Breast epithelium (tissue), 4 donors: ENCODE measurements around the gene PRDM5. TPM values are rescaled to one million over a fixed set of nuclear protein-coding genes. Genes with fewer than 3 reads are reported as not detected.

Experiments used
- DNase-seq, 2 donors: peaks; one replicate each; pipeline ENCODE4 v3.0.0-alpha.2; 2019; ENCODE audit warnings: low spot score in 2 of 2
- H3K27ac ChIP-seq, 2 donors: fragments of 200-600 bp; sonication (generic) in 1 of 2; one replicate each; pipeline ENCODE4 v1.5.1; 2016 to 2019; ENCODE audit warnings: mild to moderate bottlenecking in 1 of 2
- H3K27me3 ChIP-seq, 2 donors: fragments of 200-600 bp; sonication (generic) in 1 of 2; one replicate each; pipeline versions ENCODE4 v1.5.1 to v1.6.0; 2017 to 2019; ENCODE audit warnings: control low read depth in 1 of 2, mild to moderate bottlenecking in 1 of 2
- H3K36me3 ChIP-seq: fragments of 200-600 bp; one replicate; pipeline ENCODE4 v1.5.1; 2019
- H3K4me1 ChIP-seq, 2 donors: fragments of 200-600 bp; sonication (generic); one replicate each; pipeline ENCODE4 v1.5.1; 2016 to 2019; ENCODE audit warnings: control low read depth in 1 of 2
- H3K4me3 ChIP-seq, 3 donors: fragments of 200-600 bp; sonication (generic); 1 replicate in 2 of 3; 2 replicates in 1 of 3; pipeline ENCODE4 v1.5.1; 2016 to 2019; ENCODE audit warnings: mild to moderate bottlenecking in 3 of 3, moderate library complexity in 2 of 3
- H3K9me3 ChIP-seq, 2 donors: fragments of 200-600 bp; sonication (generic) in 1 of 2; one replicate each; pipeline ENCODE4 v1.5.1; 2016 to 2019; ENCODE audit warnings: control low read depth in 1 of 2
- POLR2A ChIP-seq: fragments of 450-650 bp; IDR thresholded peaks from one replicate; pipeline ENCODE4 v1.6.1; 2016; ENCODE audit warnings: antibody characterized with exemption, mild to moderate bottlenecking, moderate library complexity
- POLR2AphosphoS5 ChIP-seq, 3 donors: sonication (generic); formaldehyde crosslinking; IDR thresholded peaks; one replicate each; pipeline ENCODE4 v1.6.1; 2017; ENCODE audit warnings: antibody characterized with exemption in 3 of 3
- intact Hi-C: fragments of 100-400 bp; cut with DNase I; formaldehyde crosslinking; loops from one replicate; pipeline ENCODE4 v1.15.1; 2023; ENCODE audit warnings: low total_unique reads
- total RNA-seq, 3 donors: library from RNA; depleted of rRNA; stranded (reverse); fragments of >200 nt; gene quantifications; one replicate each; pipeline ENCODE4 v1.1.0, GENCODE V29; 2016
- TF ChIP-seq, protein P1 (sequence below), 3 donors: fragments of 450-650 bp; IDR thresholded peaks; one replicate each; pipeline ENCODE4 v1.5.1; 2016 to 2017; ENCODE audit warnings: antibody characterized with exemption in 3 of 3, mild to moderate bottlenecking in 3 of 3, moderate library complexity in 3 of 3

PRDM5 gene
- total RNA-seq, 3 donors from 2014 or later = 14.4 to 27.5 (median 24.9) TPM

DNA sequence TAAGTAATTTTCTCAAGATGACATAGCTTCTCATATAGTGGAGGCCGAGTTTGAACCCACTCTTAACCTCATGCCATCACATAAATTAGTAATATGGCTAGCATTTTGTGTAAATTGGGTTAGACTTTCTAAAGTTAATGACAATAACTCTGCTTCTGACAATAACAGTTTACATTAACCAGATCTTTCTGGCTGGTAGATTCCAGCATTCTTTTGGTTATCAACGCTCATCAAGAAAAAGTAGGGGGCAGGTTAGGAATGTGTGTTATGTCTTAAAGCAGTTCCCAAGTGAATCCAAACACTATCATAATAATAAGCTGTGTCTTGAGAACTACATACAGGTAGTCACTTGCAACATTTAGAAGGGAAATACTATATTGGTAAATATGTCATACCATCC lies 162.5 kb downstream of the PRDM5 start:
- DNase-seq = no peak
- Histone ChIP-seq H3K4me1 (no peaks in the 10 kb centered on the region), H3K27me3 (no peaks in the 10 kb centered on the region), H3K36me3 (no peaks in the 10 kb centered on the region), H3K4me3 (no peak overlapping the region), H3K27ac (no peak overlapping the region), H3K9me3 (no peaks in the 10 kb centered on the region)
- intact Hi-C loops = no loop called here
- TF ChIP-seq, protein P1, sequence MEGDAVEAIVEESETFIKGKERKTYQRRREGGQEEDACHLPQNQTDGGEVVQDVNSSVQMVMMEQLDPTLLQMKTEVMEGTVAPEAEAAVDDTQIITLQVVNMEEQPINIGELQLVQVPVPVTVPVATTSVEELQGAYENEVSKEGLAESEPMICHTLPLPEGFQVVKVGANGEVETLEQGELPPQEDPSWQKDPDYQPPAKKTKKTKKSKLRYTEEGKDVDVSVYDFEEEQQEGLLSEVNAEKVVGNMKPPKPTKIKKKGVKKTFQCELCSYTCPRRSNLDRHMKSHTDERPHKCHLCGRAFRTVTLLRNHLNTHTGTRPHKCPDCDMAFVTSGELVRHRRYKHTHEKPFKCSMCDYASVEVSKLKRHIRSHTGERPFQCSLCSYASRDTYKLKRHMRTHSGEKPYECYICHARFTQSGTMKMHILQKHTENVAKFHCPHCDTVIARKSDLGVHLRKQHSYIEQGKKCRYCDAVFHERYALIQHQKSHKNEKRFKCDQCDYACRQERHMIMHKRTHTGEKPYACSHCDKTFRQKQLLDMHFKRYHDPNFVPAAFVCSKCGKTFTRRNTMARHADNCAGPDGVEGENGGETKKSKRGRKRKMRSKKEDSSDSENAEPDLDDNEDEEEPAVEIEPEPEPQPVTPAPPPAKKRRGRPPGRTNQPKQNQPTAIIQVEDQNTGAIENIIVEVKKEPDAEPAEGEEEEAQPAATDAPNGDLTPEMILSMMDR (IDR thresholded peaks at IDR 0.05) = no peak
- TF ChIP-seq POLR2A (no peak), POLR2AphosphoS5 (IDR thresholded peaks at IDR 0.05) (no peak)

DNA sequence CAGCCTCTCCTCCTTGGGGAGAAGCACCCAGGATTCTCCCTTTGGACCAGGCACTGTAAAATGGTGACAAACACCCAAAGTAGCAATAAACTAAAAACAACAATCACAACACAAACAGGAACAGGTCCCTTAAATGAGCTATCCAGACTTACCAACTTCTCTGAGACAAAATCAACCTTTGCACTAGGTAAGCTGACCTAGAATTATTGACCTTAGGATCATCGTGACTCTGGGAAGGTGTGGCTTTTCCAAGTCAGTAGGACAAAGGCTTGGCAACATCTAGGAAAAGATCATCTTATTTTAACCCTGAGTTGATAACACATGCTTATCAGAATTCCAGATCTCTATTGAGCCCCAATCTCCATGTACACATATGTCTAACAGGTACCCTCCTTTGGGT lies 166.7 kb downstream of the PRDM5 start:
- DNase-seq = no peak
- intact Hi-C loops = no loop called here
- H3K27me3 ChIP-seq = no peaks in the 10 kb centered on the region

DNA sequence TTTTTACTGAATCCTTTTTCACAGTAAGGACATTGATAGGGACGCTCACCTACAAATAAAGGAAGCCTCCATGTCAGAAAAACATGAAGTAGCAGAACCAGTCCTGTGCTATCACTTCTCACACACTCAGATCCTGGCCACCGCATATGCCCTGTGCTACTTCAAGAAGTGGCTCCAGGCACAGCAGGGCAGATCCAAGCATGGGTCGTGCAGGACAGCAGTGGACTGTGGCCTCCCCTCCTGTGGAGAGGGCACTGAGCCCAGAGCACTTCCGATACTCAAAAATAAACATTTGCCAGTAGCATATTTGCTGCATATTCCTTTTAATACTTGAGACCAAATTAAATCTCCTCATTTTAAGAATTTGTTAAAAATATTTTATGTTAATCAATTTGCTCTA lies 167.9 kb downstream of the PRDM5 start:
- H3K27ac ChIP-seq = no peak overlapping the region
- TF ChIP-seq, protein P1 (IDR thresholded peaks at IDR 0.05) = no peak
- TF ChIP-seq POLR2AphosphoS5 (IDR thresholded peaks at IDR 0.05) = no peak
- TF ChIP-seq POLR2A = no peak
- peaks cover 6% of the 10 kb centered on the region in 2 donors for H3K9me3 ChIP-seq
- H3K36me3 ChIP-seq = no peaks in the 10 kb centered on the region
- intact Hi-C loops = no loop called here
- H3K4me1 ChIP-seq = no peaks in the 10 kb centered on the region
- no peak for DNase-seq
- H3K4me3 ChIP-seq = no peak overlapping the region
- no peaks in the 10 kb centered on the region for H3K27me3 ChIP-seq

More for the DNA sequence above, 166.7 kb downstream of the PRDM5 start:
- Histone ChIP-seq H3K4me1 (no peaks in the 10 kb centered on the region), H3K4me3 (no peak overlapping the region), H3K27ac (no peak overlapping the region), H3K36me3 (no peaks in the 10 kb centered on the region), H3K9me3 (peaks cover 0 to 5% of the 10 kb centered on the region in 2 donors)
- TF ChIP-seq, protein P1 (IDR thresholded peaks at IDR 0.05) = no peak
- TF ChIP-seq POLR2AphosphoS5 (IDR thresholded peaks at IDR 0.05) (no peak), POLR2A (no peak)

DNA sequence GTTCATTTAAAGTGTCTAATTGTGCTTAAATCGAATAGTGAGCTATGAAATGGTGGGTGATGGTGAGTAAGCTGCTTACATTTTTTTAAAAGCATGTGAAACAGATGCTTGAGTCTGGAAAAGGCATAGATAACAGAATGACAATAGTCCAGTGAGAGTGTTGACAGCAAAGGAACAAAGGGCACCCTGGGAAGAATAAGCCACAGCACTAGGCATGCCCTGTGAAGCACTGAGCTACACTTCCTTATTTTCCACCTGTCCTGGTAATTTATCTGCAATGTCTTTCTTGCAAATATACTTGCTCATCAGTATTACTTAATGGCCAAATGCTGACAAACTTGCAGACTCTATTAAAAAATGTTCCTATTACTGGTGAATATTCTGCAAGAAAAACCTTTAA lies 168.7 kb downstream of the PRDM5 start:
- no peak for DNase-seq
- H3K27ac ChIP-seq = no peak overlapping the region
- H3K9me3 ChIP-seq = peaks cover 6% of the 10 kb centered on the region in 2 donors
- no peaks in the 10 kb centered on the region for H3K4me1 ChIP-seq
- TF ChIP-seq, protein P1 (IDR thresholded peaks at IDR 0.05) = no peak
- no peak for TF ChIP-seq POLR2A
- no peak for TF ChIP-seq POLR2AphosphoS5 (IDR thresholded peaks at IDR 0.05)
- H3K27me3 ChIP-seq = no peaks in the 10 kb centered on the region
- H3K36me3 ChIP-seq = no peaks in the 10 kb centered on the region
- intact Hi-C loops = no loop called here
- H3K4me3 ChIP-seq = no peak overlapping the region

DNA sequence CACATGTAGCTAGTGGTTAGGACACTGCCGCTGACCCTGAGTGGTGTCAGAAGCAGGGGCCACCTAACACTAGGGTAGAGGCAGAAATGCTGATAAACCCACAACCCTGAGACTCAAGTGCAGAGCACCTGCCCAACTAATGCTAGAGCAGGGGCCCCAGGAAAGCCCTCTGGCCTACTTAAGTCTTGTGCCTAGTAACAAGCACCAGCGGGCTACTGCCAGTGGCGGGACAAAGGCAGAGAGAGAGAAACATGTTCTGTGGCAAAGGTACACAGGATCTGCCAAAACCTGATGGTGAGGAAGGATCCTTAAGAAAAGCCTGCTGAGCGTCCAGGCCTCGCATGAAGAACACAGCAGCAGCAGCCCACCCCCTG lies 172.4 kb downstream of the PRDM5 start:
- Histone ChIP-seq H3K4me1 (no peaks in the 10 kb centered on the region), H3K4me3 (no peak overlapping the region), H3K9me3 (peaks cover 6% of the 10 kb centered on the region in 2 donors), H3K27me3 (no peaks in the 10 kb centered on the region), H3K27ac (no peak overlapping the region), H3K36me3 (no peaks in the 10 kb centered on the region)
- no peak for DNase-seq
- TF ChIP-seq POLR2AphosphoS5 (IDR thresholded peaks at IDR 0.05) (no peak), POLR2A (no peak)
- TF ChIP-seq, protein P1 (IDR thresholded peaks at IDR 0.05) = no peak
- intact Hi-C loops = no loop called here
